Spleen (tissue), 7 donors: ENCODE results near the gene DLEC1.

ENCODE experiments used
- POLR2A ChIP-seq, 3 donors: fragments of 450-650 bp; IDR thresholded peaks; one replicate each; pipeline ENCODE4 v1.5.1; 2017; ENCODE audit warnings: antibody characterized with exemption in 3 of 3, mild to moderate bottlenecking in 1 of 3
- POLR2AphosphoS5 ChIP-seq, 3 donors: sonication (generic); formaldehyde crosslinking; IDR thresholded peaks; one replicate each; pipeline ENCODE4 v1.5.1; 2017; ENCODE audit warnings: antibody characterized with exemption in 3 of 3
- TF ChIP-seq, protein P1 (sequence below), 11 experiments: fragments of 200-600 bp in 7 of 11; fragments of 450-650 bp in 4 of 11; sonication (generic) in 4 of 11; IDR thresholded peaks in 8 of 11; conservative IDR thresholded peaks in 3 of 11; 1 replicate in 7 of 11; 2 replicates in 4 of 11; pipeline versions ENCODE4 v1.4.0 to v1.8.0; 2016 to 2021; ENCODE audit warnings: antibody characterized with exemption in 11 of 11, inconsistent platforms in 4 of 11, mild to moderate bottlenecking in 1 of 11
- donor health status: DM: no; HTN: no; CAD: no; lungs with moderate emphysema.
- donor health status: DM: no; HTN: no; CAD: no.
- donor health status: DM: no; HTN: no; CAD: no.

DNA sequence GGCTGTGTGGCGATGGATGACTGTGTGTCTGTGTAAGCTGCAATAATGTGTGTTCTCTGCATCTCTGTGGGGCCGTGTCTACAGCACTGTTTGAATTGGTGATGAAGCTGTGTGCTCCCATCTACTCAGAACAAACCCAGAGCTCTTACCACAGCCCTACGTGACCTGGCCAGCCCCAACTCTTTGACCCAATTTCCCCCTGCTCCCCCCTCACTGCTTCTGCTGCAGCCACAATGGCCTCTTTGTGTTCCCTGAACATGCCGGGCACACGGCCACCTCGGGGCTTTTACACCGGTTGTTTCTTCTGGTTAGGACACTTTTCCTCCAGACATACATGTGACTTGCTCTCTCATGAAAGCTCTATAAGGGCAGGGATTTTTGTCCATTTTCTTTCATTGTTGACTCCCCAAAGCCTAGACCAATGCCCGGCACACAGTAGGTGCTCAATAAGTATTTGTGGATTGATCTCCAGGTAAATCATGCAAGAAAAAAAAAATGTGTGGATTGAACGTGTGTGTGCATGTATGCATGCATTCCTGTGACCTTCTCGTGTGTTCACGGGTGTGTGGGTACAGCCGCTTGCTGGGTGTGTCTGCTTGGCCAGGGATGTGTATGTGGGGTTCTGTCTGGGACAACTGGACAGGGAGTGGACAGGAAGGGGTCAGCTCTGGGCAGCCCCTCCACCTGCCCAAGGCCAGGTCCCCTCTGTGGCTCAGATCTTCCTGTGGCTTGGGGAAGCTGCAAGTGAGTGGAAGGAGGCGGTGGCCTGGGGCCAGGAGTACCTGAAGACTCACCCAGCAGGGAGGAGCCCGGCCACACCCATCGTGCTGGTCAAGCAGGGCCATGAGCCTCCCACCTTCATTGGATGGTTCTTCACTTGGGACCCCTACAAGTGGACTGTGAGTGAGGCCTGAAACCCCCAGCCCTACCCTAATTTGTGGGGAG lies 33.7 kb upstream of the DLEC1 start:
- TF ChIP-seq, protein P1, sequence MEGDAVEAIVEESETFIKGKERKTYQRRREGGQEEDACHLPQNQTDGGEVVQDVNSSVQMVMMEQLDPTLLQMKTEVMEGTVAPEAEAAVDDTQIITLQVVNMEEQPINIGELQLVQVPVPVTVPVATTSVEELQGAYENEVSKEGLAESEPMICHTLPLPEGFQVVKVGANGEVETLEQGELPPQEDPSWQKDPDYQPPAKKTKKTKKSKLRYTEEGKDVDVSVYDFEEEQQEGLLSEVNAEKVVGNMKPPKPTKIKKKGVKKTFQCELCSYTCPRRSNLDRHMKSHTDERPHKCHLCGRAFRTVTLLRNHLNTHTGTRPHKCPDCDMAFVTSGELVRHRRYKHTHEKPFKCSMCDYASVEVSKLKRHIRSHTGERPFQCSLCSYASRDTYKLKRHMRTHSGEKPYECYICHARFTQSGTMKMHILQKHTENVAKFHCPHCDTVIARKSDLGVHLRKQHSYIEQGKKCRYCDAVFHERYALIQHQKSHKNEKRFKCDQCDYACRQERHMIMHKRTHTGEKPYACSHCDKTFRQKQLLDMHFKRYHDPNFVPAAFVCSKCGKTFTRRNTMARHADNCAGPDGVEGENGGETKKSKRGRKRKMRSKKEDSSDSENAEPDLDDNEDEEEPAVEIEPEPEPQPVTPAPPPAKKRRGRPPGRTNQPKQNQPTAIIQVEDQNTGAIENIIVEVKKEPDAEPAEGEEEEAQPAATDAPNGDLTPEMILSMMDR (IDR thresholded peaks at IDR 0.05 in 8 of 11, conservative IDR thresholded peaks at IDR 0.05 in 3 of 11): no peak
- TF ChIP-seq POLR2A (IDR thresholded peaks at IDR 0.05): no peak
- TF ChIP-seq POLR2AphosphoS5 (IDR thresholded peaks at IDR 0.05): no peak
